Fibroblast of pulmonary artery (primary cell): ENCODE results near the gene BBS4.

ENCODE experiments used
- DNase-seq: peaks from one replicate; pipeline ENCODE4 v3.0.0-alpha.2; 2010; ENCODE audit warnings: low read depth
- H3K4me3 ChIP-seq: replicated peaks from 2 replicates; pipeline ENCODE4 v1.5.1; 2011; ENCODE audit warnings: low read depth, mild to moderate bottlenecking, control low read depth, low read length, moderate library complexity
- TF ChIP-seq, protein P1 (sequence below): IDR thresholded peaks from 2 replicates; pipeline ENCODE4 v1.5.1; 2011; ENCODE audit warnings: mild to moderate bottlenecking, control low read depth, low read length, inconsistent platforms; ENCODE audit errors: missing control alignments

Gene BBS4

DNA sequence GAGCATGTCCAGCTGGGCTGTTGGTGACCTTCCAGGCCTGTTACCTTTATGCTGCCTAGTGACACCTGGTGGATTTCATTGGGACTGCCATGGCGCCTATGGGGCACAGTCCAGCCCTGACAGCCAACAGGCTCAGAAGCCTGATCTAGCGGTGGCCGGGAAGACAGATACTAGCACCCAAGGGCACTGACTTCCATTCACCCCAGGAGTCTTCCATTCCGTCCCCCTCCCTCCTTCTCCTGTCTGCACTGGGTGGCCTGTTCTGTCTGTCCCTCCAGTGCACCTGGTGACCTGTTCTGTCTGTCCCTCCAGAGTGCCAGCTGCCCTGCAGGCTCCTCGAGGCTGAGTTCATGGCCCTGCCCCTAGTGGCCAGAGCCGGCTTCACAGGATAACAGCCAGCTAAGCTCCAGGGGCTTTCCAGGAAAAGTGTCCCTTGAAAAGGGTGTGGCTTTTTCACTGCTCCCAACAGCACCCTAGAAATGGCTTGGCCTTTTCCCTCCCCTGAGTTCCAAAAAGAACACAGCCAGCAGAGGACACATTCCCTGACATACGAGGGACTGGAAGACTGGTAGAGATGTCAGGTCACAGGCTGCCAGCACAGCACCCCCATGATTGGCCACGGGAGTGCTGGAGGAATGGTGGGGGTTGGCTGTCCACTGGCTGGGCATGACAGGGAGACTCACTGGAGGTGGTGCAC is 15.2 kb upstream of the BBS4 start:
- TF ChIP-seq, protein P1, sequence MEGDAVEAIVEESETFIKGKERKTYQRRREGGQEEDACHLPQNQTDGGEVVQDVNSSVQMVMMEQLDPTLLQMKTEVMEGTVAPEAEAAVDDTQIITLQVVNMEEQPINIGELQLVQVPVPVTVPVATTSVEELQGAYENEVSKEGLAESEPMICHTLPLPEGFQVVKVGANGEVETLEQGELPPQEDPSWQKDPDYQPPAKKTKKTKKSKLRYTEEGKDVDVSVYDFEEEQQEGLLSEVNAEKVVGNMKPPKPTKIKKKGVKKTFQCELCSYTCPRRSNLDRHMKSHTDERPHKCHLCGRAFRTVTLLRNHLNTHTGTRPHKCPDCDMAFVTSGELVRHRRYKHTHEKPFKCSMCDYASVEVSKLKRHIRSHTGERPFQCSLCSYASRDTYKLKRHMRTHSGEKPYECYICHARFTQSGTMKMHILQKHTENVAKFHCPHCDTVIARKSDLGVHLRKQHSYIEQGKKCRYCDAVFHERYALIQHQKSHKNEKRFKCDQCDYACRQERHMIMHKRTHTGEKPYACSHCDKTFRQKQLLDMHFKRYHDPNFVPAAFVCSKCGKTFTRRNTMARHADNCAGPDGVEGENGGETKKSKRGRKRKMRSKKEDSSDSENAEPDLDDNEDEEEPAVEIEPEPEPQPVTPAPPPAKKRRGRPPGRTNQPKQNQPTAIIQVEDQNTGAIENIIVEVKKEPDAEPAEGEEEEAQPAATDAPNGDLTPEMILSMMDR: peak; percentile 68
- peak overlapping the region; percentile 31 for H3K4me3 ChIP-seq
- peak; percentile 59 for DNase-seq

DNA sequence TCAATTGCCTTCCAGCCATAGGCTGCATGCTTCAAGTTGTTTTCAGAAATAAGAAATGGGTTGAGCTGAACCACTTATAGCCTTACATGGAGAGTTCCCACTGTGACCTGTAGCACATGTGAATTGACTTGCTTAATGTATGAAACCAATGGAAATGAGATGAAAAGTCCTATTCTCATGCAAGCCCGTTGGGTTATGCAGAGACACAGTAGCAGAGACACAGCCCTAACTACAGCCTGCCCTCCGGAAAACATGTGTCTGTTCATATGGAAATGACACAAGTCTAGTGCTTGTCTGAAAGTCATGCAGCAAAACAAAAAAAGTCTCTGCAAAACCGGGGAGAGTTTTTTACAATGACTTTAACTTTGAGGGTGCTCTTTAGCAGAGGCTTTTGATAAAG is 14.5 kb upstream of the BBS4 start:
- H3K4me3 ChIP-seq: no peak overlapping the region
- DNase-seq: no peak
- TF ChIP-seq, protein P1: no peak

GRCh38 chr15:72676838-72677237 is 9.2 kb upstream of the BBS4 start:
- DNase-seq: no peak
- H3K4me3 ChIP-seq: no peak overlapping the region
- TF ChIP-seq, protein P1: no peak

GRCh38 chr15:72680931-72681330 is 5.1 kb upstream of the BBS4 start:
- TF ChIP-seq, protein P1: no peak
- no peak for DNase-seq
- H3K4me3 ChIP-seq: no peak overlapping the region

- no peak overlapping the region for H3K4me3 ChIP-seq
- TF ChIP-seq, protein P1: no peak
- DNase-seq: no peak
These were observed 3.2 kb upstream of the BBS4 start for GRCh38 chr15:72682772-72683171.

DNA sequence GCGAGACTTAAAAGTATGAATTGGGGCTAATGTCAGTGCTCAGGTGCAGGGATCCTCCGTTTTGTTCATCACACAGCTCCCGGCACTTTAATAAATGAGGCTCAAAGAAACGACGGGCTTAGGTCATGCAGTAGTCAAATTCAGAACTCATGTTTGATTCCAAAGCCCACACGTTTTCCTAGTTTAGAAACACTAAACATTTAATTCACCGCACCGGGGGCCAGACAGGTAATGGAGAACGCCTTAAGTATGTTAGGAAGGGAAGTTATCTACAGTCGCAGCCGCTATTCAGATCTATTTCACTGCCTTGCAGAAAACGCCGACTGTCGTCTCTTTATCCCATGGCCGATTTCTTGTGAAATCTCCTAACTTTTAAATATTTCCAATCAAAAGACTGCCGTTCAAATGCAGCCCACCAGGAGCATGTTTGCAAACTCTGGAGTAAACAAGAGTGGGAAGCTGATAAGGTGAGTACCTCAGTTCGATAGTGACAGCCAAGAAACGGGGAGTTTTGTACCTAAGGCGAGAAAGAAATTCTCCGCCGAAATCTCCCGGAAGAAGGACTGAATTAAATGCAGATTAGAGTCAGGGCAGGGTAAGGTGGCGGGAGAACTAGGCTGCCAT is 594 bp upstream of the BBS4 start:
- peak; percentile 16 for DNase-seq
- H3K4me3 ChIP-seq: peak overlapping the region; percentile 78
- TF ChIP-seq, protein P1: no peak

- TF ChIP-seq, protein P1: no peak
- no peak overlapping the region for H3K4me3 ChIP-seq
- no peak for DNase-seq
These were observed 2.7 kb downstream of the BBS4 start for GRCh38 chr15:72688697-72689096.
